Posterior cingulate gyrus (tissue), 11 donors: Measurements from ENCODE around the gene REEP5.
"Not testable (repeated sequence)": the region's sequence is repeated elsewhere in the genome, so short reads cannot be mapped to it uniquely, and the experiment has no call there.

Experiments used
- DNase-seq, 10 donors: peaks; one replicate each; pipeline versions ENCODE4 v3.0.0 to v3.0.0-alpha.2; 2020 to 2021; ENCODE audit warnings: mixed read lengths in 3 of 10
- intact Hi-C: fragments of 100-400 bp; cut with DNase I; formaldehyde crosslinking; loops from one replicate; pipeline ENCODE4 v1.15.1; 2023

Gene REEP5

GRCh38 chr5:112933651-112934365 is 11.8 kb upstream of the REEP5 start:
- DNase-seq = no peak
- intact Hi-C loops = no loop called here

GRCh38 chr5:112933105-112933504 is 11.1 kb upstream of the REEP5 start:
- intact Hi-C loops = no loop called here
- no peak for DNase-seq

DNA sequence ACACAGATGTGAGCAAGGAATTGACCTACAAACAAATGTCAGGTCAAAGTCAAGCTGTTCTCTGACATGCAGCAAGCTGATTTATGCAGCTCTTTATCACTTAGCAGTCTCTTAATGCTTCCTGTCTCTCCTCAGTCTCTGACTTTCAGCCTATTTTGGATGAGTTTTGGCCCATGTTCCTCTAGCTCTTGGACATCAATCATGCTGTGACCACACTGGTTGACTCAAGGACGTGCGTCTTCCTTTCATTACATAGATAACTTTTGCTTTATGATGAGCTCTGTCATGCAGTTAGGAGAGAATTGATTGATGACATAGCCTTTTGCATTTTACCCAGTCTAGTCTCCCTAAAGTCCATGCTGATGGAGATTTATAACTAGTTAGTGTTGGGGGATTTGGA is 9.4 kb upstream of the REEP5 start:
- DNase-seq = no peak
- intact Hi-C loops = no loop called here

- intact Hi-C loops = no loop called here
- DNase-seq = no peak
These were observed 8.0 kb upstream of the REEP5 start for GRCh38 chr5:112930082-112930344.

DNA sequence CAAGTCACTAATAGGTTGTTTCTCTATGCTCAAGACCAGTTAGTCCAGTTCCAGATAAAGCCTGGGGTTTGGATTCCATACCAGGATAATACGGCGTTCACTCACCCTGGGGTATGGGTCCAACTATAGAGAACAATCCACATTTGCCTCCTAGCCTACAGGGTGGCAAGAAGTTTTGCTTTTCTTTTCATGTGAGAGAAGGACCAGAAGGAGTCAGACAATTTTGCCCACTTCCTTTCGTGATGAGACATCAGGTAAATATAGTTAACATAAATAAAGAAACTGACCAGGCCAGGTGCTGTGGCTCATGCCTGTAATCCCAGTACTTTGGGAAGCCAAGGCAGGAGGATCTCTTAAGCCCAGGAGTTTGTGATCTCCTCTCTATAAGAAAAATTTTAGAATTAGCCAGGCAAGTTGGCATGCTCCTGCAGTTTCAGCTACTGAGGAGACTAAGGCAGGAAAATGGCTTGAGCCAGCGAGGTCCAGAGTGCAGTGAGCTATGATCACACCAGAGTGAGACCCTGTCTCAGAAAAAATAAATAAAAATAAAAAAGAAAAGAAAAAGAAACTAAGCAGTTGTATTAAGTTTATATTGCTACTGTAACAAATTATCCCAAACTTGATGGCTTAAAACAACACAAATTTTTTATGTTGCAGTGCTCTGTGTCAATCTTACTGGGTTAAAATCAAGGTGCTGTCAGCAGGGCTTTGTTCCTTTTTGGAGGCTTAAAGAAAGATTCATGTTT is 7.5 kb upstream of the REEP5 start:
- intact Hi-C loops = no loop called here
- DNase-seq = no peak

GRCh38 chr5:112923988-112924387 is 2.0 kb upstream of the REEP5 start:
- intact Hi-C loops = loop anchor here (2.0 to 5.0 kb wide), 4 partner anchors 53 to 373 kb away; partner anchors contain the start of genes DCP2 and SRP19
- no peak for DNase-seq

GRCh38 chr5:112923148-112923917 is 1.3 kb upstream of the REEP5 start:
- intact Hi-C loops = loop anchor here (2.0 to 5.0 kb wide), 4 partner anchors 54 to 373 kb away; partner anchors contain the start of genes DCP2 and SRP19
- no peak for DNase-seq

DNA sequence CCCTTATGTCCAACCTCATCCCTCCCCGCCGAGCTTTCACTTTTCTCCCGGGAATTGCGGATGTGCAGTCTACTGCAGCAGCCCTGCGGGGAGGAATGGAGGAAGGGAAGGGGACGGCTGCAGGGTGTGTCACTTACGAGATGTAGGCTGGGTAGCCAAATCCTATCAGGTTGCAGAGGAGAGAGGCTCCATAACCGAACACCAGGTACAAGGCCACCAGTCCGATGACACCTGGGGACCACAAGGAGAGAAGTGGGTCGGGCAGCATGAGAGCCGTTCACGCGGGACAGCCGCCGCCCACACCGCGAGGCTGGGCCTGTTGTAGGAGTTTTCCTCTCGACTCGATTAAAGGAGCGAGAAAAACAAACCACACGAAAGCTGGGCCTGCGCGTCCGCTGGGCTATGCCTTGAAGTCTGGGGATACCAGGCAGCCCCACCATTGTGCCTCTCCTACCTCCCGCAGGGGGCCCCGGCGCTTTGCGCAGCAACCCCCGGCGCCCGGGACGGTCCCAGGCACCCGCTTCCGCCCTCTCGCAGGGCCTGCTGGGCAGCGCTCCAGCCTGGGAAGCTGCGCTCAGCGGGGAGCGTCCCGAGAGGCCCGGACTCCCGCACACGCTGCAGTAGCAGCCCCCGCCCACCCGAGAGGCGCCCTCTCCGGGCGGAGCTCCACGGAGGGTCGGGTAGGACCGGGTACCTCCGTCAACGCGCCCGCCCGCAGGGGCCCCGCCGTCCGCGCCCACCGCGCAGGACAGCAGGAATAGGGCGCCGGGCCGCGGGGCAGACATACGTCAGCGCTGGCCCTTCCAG is 798 bp downstream of the REEP5 start:
- intact Hi-C loops = loop anchor here (5.0 kb wide), 2 partner anchors 56 to 164 kb away; partner anchors contain the start of gene DCP2
- DNase-seq = peak; percentile 39 to 95 (median 56)

DNA sequence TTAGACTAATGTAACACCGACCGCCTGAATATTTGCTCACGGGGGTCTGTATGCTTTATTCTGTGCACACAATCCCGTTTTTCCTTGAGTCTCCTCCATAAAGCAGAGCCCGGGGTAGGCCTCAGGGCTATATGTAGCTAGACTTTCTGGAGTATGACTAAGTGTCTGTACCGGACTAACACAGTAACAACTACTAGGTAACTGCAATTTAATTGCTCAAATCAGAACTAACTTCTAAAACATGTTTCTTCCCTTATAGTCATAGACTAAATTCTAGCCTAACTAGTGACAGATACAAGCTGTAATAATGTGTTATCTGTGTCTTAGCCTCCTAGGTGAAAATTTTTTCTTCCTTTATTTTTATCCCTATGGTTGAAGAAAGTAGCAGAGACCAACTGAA is 2.1 kb downstream of the REEP5 start:
- intact Hi-C loops = loop anchor here (5.0 kb wide), 2 partner anchors 57 to 163 kb away; partner anchors contain the start of gene DCP2
- DNase-seq = no peak

DNA sequence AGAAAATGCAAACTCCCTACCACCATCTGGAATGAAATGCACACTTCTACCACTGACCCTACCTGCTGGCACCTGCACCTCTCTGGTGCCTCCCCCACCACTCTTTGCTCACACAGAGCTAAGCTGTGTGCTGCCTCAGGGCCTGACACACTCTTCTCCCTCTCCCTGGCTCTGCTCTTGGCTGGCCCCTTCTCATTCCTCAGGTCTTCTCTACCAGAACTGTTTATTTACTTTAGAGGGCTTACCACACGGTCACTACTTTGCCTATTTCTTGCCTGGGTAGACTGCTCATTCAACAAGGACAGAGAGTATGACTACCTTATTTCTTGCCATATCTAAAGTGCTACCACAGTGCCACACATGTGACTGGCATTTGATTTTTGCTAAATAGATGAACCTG is 3.3 kb downstream of the REEP5 start:
- DNase-seq = no peak
- intact Hi-C loops = no loop called here

DNA sequence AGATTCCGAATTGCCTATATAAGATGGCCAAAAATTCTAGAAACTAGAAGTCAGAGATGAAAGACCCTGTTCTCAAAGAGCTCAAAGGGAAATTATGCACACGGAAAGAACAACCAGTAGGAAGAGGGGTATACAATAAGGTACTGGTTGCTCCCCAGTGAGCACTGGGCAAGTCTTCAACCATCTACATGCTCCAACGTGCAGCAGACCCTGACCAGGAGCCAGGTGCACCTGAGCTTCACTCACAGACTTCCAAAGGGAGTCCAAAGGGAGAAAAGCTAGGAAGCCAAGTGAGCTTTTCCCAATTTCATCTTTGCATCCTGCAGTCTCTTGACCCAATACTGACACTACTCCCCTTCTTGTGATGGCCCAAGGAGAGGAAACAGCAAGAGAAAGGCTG is 3.9 kb downstream of the REEP5 start:
- DNase-seq = no peak
- intact Hi-C loops = no loop called here

DNA sequence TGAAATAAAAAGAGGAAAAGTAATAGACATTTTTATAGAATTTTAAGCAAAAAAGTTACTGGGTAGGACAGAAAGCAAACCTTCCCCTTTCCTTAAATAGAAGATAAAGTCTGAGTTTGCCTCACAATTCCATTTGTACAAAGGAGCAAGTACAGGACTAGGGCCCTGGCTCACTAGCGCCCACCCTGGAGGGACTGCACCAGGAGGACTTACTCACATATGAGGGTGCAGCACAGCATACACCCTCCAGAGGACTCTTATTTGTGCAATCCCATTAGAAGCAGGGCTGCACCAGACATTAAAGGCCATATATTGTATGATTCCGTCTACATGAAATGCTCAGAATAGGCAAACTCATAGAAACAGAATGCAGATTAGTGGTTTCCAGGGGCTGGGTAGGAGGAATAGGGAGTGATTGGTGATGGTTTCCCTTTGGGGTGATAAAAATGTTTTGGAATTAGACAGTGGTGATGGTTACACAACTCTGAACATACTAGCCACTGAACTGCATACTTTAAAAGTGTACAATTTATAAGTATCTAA is 4.5 kb downstream of the REEP5 start:
- intact Hi-C loops = no loop called here
- DNase-seq = no peak

- intact Hi-C loops = no loop called here
- no peak for DNase-seq
These were observed 6.2 kb downstream of the REEP5 start for GRCh38 chr5:112915831-112916230.

DNA sequence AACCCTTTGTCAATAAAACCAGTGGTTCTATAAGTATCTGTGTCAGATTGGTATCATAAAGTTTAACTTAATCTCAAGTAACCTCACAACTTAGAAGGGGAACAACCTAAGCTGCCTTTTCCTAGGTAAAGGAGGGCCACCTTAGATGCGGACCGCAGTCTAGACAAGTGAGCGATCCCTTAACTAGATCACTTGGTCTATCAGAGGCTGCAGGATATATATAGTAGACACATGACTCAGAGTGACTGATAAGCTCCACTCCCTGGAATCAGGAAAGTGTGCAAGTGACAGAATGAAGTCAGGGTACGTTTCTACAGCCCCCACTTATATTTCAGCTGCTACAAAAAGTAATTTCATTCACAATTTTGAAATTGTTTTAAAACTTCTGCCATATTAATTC is 7.4 kb downstream of the REEP5 start:
- no peak for DNase-seq
- intact Hi-C loops = no loop called here

DNA sequence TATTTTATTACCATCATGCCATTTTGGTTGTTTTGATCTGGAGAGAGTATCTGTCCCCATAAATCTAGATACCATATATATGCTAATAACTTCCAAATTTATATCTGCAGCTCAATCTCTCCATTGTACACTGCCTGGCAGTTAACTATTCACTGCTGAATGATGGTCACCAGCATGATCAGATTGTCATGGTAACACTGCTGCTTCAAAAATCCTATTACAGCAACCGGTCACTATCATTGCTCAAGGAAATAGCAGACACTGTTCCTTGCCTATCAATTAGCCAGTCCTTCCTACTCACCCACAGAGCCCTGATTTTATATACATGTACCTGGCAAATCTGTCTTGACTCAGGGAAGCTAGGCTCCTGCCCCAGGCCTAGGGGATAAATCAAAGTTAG is 11.5 kb downstream of the REEP5 start:
- intact Hi-C loops = no loop called here
- DNase-seq = no peak

- intact Hi-C loops = no loop called here
- no peak for DNase-seq
These were observed 13.2 kb downstream of the REEP5 start for GRCh38 chr5:112908854-112909253.

- peak in 4 of 10 donors; percentile 30 to 78 (median 44) for DNase-seq
- intact Hi-C loops = no loop called here
These were observed 14.8 kb downstream of the REEP5 start for GRCh38 chr5:112907166-112907631.

GRCh38 chr5:112906637-112907036 is 15.4 kb downstream of the REEP5 start:
- intact Hi-C loops = no loop called here
- DNase-seq = no peak

- DNase-seq, intact Hi-C loops: not testable (repeated sequence)
These were observed 17.0 kb downstream of the REEP5 start for GRCh38 chr5:112904996-112905395.

- intact Hi-C loops = no loop called here
- no peak for DNase-seq
These were observed 19.5 kb downstream of the REEP5 start for GRCh38 chr5:112902561-112902960.
